DMS114 treated with DMSO at 0.1 percent for 48 hours (cell line): ENCODE measurements around the gene ATP6V0A4.
"Not testable (repeated sequence)": the region's sequence is repeated elsewhere in the genome, so short reads cannot be mapped to it uniquely, and the experiment has no call there.

ENCODE experiments used
- DNase-seq: peaks from one replicate; lab custom pipeline; 2025; ENCODE audit not compliant: unreplicated experiment; lab: John Stamatoyannopoulos, UW

The ATP6V0A4 gene

DNA sequence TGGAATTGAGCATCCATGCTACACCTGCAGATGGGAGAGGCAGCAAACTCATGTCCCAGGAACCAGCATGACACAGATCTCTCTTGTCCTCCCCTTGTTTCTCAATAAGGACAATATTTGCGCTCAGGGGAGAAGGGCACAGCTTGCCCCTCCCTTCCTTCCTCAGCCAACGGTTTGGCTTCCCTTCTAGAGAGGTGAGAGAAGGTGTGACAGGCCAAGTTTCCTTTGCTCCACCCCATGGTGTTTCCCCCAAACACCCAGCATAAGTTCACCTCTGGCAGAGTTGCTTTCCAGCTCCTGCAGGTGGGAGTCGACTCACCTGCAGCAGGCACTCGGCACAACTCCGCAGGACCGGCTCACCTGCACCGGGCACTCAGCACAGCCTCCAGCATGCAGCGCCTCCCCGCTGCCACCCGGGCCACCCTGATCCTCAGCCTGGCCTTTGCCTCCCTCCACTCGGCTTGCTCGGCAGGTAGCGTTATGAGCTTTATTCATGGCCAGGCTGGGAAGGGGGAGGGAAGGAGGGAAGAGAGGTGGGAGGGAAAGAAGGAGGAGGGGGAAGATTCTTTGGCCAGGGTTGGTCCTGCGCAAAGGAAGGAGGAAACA lies at the start of gene ATP6V0A4, which contains the start of gene TMEM213:
ATP6V0A4 (minus strand) TSS at position 482 of the 606 bp plus-strand sequence. CDS start 26,949 bp downstream, outside the sequence.
TMEM213 (plus strand) TSS at position 280 of the 606 bp plus-strand sequence; CDS start at position 391, 111 bp downstream.
- no peak for DNase-seq

DNA sequence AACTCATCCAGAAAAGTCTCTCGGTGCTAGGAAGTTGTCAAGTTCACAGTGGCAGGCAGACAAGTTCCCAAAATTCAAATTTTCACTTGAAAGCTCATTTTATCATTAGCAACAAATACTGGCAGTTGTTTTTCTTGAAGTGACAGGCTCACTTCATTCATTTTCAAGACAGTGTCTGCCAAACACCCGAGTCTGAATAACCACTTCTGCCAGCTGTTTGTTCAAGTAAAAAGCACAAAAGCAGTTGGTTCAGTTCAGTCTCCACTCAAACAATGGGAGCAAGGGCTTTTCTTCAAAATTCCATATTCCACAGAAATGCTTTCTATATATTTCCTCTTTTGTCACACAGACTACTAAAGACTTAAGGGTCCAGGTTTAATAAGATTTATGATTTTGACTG lies 47.7 kb upstream of the ATP6V0A4 start:
- no peak for DNase-seq

DNA sequence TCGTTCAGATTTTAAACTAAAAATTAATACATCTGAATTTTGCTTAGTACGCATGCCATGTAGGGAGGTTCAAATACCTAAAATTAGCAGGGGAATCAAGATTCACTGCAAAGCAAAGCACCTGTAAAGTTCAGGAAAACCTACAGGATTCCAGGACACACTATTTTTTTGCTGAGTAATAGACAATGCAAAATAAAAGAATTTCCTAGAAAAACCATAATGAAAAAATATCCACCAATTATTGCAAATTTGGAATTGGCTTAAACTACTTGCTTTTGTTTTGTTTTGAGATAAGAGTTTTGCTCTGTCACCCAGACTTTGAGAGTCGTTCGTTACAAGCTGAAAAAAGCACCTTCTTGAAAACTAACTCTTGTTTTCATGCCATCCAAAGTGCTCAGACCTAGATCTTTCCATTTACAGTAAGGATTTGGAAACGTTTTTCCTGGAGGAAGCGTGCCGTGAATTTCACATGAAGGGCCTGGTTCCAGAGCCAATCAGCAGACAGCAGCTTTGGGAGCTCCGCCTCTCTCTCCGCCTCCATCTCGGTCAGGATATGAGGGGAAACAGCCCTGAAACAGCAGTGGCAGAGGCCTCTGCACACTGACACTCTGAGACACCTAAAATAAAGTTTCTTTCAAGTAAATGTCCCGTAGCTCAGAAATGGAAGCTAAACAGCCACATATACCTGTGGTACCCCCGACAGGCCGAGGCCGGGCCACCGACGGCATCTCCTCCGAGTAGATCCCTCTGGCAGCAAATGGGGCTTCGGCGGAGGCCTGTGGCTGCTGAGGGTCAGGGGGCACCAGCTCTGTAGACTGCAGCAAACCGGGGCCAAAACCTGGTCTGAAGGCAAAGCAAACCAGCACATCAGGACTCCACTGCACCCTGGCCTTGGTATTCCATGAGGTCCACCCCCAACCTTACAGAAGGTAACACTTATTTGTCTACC lies 45.9 kb upstream of the ATP6V0A4 start:
- no peak for DNase-seq

DNA sequence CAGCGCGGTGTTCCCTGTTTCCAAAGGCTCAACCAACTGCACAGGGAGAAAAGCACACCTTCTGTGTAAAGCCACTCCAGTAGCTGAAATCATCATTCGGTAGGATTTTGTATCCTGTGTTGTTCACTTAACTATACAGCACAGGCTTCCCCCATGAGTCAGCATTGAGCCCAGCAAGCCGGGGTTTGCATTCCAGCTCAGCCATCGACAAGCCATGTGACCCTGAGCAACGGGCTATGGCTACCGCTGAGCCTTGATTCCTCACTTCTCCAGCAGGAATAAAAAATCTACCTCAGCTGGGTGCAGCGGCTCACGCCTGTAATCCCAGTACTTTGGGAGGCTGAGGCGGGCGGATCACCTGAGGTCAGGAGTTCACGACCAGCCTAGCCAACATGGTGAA lies 44.1 kb upstream of the ATP6V0A4 start:
- DNase-seq: no peak

DNA sequence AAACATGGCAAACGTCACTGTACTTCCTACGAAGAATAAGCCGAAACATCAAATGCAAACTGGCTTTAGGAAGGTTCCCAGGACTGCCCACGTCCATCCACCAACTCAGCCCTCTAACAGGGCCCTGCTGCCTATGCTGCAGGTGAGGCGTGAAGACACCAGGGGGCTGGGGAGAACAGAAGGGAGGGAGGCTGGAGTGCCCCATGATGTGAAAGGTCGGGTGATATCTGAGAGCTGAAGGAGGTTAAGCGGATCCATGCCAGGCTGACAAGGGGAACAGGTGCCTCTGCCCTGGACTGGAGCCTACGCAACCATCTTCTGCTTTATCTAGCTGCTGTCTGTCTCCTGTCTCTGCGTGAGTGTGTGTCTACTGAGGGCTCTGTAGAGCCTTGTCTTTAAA lies 40.2 kb upstream of the ATP6V0A4 start:
- no peak for DNase-seq

DNA sequence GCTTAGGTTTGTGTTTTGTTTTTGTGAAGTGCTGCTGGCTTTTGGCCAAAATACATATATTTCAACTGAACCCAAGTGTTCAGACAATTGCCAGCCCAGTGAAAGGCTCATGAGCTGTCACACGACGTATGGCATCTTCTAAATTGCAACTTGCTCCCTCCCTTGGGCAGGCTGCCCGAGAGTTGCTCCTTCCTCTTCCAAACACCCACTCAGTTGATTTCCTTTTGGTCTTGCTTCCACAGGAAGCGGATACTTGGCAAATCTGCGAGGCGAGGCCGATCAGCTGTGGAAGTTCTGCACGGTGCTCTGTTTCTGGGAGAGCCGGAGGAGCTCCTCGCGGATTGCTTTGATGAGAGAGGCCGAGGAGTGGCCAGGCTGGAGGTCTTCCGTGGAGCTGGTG lies 39.6 kb upstream of the ATP6V0A4 start:
- DNase-seq: no peak

DNA sequence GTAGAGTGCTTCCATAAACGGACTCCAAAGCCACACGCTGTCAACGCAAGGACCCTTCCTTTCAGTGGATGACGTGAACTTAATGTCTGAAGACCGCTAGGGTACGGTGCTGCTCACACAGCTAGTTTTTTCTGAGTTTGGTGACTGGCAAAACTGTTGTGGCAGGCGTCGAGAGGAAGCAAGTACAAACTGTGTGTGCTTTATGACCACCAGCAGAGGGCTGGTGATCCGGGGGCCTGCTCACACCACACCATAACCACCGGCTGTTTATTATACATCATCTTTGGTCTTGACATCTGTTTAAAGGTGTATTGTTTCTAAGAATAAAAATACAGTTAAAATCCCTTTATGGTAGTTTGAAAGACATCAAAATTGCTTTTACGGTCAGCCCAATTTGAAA lies 37.1 kb upstream of the ATP6V0A4 start:
- no peak for DNase-seq

DNA sequence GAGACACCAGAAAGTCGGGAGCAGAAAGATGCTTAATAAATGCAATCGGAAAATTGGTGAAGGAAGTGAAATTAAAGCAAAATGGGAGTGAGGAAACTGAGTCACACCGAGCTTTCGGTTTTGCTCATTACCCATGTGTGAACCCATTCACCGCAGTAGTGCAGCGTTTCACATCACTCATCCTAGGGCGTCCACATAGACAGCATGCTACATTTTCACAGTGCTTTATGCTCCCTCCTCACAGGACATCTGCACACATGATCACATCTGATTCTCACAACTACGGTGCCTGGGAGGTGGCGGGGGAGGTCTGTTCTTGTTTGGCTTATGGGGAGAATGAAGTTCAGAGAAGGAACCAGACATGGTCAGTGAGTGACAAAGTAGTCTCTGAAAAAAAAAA lies 36.6 kb upstream of the ATP6V0A4 start:
- no peak for DNase-seq

DNA sequence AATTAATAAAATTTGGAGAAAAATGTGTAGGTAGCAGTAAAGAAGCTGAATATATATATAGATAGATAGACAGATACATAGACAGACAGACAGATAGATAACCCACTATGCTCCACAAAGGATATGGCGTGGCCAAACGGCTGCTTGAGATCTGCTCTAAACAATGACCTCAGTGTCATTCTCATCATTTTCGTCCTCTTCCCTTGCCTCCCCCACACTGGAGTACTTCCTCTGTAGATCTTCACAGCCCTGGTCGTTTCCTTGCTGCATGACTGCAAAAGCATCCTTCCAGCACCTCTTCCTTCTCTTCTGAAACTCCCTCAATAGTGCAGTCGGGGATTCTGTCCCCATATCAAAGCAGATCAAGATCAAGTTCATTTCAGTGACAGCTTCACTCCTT lies 35.6 kb upstream of the ATP6V0A4 start:
- DNase-seq: no peak

DNA sequence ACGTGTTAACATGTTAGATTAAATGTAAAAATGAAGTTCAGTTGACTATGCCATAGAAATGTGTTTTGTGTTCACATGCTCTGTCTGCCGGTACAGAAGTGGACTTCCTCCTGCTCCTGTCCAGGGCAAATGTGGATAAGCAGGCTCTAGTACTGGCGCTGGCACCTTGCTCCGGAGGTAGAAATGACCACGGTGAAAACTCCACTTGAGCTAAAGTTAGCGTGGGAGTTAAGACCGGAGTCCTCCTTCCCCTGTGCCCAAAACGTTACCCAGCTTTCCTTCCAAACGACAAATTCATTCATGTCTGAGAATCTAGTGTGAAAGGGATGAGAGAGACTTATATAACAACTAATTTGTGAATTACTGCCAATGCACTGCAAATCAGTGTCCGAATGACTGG lies 35.0 kb upstream of the ATP6V0A4 start:
- no peak for DNase-seq

DNA sequence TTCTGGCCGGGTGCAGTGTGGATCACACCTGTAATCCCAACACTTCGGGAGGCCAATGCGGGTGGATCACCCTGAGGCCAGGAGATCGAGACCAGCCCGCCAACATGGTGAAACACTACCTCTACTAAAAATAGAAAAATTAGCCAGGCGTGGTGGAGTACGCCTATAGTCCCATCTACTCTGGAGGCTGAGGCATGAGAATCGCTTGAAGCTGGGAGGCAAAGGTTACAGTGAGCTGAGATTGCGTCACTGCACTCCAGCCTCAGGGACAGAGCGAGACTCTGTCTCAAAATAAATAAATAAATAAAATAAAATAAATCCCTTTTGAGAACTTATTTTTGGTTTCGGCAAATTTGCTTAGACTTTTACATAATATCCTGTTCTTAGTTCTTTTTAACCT lies 31.3 kb upstream of the ATP6V0A4 start:
- DNase-seq: no peak

DNA sequence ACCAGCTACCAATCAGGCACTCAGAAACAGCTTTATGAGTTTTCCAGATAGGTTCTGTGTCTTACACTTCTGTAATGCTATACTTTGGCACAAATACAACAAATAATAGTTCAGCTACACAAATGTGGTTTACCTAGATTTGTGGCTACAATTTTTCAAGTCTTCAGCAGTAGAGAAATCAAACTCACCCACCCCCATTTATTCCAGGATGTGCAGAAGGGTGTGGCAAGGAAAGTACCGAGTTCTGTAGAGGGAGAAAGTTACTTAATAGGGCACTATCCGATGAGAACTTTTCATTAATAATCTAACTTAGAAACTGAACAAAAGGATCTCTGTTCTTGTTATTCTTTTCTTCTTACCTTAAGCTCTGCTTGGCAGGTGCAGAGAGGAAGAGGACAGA lies 30.3 kb upstream of the ATP6V0A4 start:
- DNase-seq: no peak

DNA sequence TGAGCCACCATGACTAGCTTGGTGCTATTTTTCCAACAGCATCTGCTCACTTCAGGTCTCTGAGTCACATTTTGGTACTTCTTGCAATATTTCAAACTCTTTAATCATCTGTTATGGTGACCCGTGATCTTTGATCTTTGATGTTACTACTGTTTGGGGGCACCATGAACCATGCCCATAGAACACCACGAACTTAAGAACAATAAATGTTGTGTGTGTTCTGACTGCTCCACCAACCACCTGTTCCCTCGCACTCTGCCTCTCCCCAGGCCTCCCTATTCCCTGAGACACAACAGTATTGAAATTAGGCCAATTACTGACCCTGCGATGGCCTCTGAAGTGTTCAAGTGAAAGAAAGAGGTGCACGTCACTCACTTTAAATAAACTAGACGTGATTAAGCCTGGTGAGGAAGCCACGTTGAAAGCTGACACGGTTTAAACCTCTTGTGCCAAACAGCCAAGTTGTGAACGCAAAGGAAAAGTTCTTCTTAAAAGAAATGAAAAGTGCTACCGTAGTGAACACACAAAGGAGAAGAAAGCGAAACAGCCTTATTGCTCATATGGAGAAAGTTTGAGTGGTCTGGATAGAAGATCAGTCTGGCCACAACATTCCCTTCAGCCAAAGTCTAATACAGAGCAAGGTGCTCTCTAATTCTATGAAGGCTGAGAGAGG lies 27.2 kb upstream of the ATP6V0A4 start:
- no peak for DNase-seq

DNA sequence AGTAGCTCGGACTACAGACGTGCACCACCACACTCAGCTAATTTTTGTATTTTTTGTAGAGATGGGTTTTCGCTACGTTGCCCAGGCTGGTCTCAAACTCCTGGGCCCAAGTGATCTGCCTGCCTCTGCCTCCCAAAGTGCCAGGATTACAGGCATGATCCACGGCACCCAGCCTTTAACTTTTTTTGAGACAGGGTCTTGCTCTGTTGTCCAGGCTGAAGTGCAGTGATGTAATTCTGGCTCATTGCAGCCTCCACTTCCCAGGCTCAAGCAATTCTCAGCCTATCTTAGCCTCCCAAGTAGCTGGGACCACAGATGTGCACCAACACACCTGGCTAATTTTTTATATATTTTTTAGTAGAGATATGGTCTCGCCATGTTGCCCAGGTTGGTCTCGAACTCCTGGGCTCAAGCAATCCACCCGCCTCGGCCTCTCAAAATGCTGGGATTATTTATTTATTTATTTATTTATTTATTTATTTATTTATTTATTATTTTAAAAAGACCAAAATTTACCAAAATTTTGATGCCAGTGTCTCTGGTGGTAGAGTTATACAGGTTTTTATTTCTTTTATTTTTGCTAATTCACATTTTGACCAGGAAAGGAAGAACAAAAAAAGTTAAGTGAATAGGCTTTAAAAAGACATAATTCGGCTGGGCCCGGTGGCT lies 25.0 kb upstream of the ATP6V0A4 start:
- no peak for DNase-seq

DNA sequence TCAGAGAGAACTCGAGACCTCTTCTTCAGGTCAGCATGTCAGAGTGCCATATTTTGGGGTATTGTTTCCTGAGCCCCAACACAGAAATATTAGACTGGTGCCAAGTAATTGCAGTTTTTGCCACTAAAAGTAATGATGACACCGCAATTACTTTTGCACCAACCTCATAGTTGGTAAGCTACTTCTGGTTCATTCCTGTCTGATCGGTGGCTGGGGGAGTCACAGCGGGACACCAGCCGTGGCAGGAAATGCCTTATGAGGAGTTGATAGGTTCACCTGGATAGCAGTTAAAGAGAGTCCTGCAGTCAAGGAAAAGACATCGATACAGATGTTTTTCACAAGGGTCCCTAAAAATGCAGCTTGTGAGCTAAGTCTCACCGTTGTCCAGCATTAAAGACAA lies 23.9 kb upstream of the ATP6V0A4 start:
- no peak for DNase-seq

DNA sequence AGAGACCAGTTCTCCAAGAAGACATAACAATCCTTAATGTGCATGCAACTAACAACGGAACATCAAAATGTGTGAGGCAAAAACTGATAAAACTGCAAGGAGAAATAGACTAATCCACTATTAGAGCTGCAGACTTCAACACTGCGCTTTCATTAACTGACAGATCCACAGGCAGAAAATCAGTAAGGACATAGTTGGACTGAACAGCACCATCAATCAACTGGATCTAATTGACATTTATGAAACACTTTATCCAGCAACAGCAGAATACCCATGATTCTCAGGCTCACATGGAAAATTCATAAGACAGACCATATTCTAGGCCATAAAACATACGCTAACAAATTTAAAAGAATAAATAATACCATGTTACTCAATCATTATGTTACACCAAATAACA lies 21.6 kb upstream of the ATP6V0A4 start:
- no peak for DNase-seq

DNA sequence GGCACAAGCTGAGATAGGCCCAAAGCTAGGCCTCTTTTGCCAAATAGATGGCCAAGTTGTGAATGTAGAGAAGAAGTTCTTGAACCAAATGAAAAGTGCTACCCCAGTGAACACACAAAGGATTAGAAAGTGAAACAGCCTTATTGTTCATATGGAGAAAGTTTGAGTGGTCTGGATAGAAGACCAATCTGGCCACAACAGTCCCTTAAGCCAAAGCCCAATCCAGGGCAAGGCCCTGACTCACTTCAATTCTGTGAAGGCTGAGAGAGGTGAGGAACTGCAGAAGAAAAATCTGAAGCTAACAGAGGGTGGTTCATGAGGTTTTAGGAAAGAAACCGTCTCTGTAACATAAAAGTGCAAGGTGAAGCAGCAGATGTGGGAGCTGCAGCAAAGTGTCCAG lies 18.7 kb upstream of the ATP6V0A4 start:
- no peak for DNase-seq

DNA sequence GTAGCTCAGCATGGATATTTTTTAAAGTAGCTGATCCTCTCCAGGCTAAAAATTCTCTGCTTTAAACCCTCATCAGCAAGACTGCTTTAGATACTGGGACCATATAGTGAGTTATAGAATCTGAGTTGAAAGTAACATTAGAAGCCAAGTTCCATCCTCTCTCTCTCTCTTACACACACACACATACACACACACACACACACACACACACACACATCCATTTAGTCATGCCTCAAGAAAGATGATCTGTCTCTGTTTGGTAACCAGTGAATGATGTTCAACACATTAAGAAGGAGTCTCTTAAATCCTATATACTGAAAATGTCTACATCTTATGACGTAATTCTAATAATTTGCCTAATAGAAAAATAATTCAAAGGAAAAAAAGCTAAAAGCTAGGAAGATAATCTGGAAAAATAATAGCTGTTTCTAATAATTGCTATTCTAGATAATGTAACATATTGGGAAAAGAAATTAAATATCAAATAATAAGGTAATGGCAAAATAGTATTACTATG lies 16.9 kb upstream of the ATP6V0A4 start:
- no peak for DNase-seq

DNA sequence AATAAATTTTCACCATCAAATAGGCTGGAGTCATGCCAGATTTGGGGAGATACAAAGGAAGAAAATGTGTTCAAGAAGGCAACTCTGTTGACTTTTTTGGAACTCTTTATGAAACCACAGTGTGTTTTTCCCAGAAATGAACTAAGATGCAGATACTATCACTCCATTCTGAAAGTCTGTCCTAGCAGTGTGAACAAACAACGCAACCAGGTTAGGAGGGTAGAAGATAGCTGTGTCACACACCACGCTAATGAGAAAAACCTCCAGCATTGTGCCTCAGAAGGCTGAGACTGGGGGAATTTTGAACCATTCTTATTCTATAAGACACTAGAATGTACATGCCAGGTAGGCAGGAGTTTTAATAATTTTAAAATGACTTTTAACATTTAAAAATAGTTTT lies 15.9 kb upstream of the ATP6V0A4 start:
- DNase-seq: no peak

DNA sequence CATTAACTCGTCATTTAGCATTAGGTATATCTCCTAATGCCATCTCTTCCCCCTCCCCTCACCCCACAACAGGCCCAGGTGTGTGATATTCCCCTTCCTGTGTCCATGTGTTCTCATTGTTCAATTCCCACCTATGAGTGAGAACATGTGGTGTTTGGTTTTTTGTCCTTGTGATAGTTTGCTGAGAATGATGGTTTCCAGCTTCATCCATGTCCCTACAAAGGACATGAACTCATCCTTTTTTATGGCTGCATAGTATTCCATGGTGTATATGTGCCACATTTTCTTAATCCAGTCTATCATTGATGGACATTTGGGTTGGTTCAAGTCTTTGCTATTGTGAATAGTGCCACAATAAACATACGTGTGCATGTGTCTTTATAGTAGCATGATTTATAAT lies 13.3 kb upstream of the ATP6V0A4 start:
- not testable (repeated sequence) for DNase-seq

DNA sequence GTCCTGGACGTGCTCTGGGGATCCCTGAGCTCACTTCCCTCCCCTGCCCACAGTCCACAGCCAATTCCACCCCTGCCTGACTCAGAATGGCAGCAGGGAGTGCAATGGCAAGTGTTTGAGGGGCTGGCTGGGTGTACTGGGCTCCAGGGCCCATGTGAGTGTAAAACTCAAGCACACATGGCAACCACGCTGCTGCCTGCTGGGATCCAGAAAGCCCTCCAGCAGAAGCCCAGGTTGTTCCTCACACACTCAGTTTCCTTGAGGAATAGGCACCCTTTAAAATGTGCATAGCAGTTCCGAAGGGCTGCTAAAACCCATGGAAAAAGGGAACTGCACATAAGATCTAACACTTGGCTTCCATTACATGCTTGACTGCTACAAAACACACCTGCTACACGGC lies 11.3 kb upstream of the ATP6V0A4 start:
- no peak for DNase-seq
